Spleen (tissue), 11 donors: ENCODE measurements around the gene FOXP1. TPM values are rescaled to one million over a fixed set of nuclear protein-coding genes. Genes with fewer than 3 reads are reported as not detected.

Experiments
- DNase-seq: peaks from one replicate; pipeline ENCODE4 v3.0.0-alpha.2; 2020
- H3K27ac ChIP-seq, 8 donors: fragments of 200-600 bp; sonication (generic) in 7 of 8; 1 replicate in 4 of 8; 2 replicates in 4 of 8; pipeline versions ENCODE4 v1.5.0 to v1.8.0; 2016 to 2021; ENCODE audit warnings: inconsistent platforms in 4 of 8, mild to moderate bottlenecking in 4 of 8, moderate library complexity in 1 of 8
- H3K27me3 ChIP-seq, 7 donors: fragments of 200-600 bp; sonication (generic) in 6 of 7; replicated peaks in 1 of 7; 1 replicate in 4 of 7; 2 replicates in 3 of 7; pipeline versions ENCODE4 v1.5.0 to v1.8.0; 2016 to 2021; ENCODE audit warnings: inconsistent platforms in 3 of 7, mild to moderate bottlenecking in 1 of 7
- H3K36me3 ChIP-seq, 6 donors: fragments of 200-600 bp; sonication (generic) in 5 of 6; 1 replicate in 4 of 6; 2 replicates in 2 of 6; pipeline versions ENCODE4 v1.5.0 to v1.8.0; 2016 to 2021; ENCODE audit warnings: inconsistent platforms in 2 of 6
- H3K4me1 ChIP-seq, 6 donors: fragments of 200-600 bp; sonication (generic) in 5 of 6; 1 replicate in 3 of 6; 2 replicates in 3 of 6; pipeline versions ENCODE4 v1.5.0 to v1.8.0; 2016 to 2021; ENCODE audit warnings: inconsistent platforms in 3 of 6
- H3K4me3 ChIP-seq, 8 donors: fragments of 200-600 bp; sonication (generic) in 7 of 8; 1 replicate in 4 of 8; 2 replicates in 4 of 8; pipeline versions ENCODE4 v1.5.0 to v1.8.0; 2016 to 2021; ENCODE audit warnings: inconsistent platforms in 4 of 8, mild to moderate bottlenecking in 4 of 8, moderate library complexity in 2 of 8
- H3K9me3 ChIP-seq, 8 donors: fragments of 200-600 bp; sonication (generic) in 7 of 8; 1 replicate in 4 of 8; 2 replicates in 4 of 8; pipeline versions ENCODE4 v1.5.0 to v1.8.0; 2016 to 2021; ENCODE audit warnings: inconsistent platforms in 4 of 8
- CTCF ChIP-seq, 11 experiments: fragments of 200-600 bp in 7 of 11; fragments of 450-650 bp in 4 of 11; sonication (generic) in 4 of 11; IDR thresholded peaks in 8 of 11; conservative IDR thresholded peaks in 3 of 11; 1 replicate in 7 of 11; 2 replicates in 4 of 11; pipeline versions ENCODE4 v1.4.0 to v1.8.0; 2016 to 2021; ENCODE audit warnings: antibody characterized with exemption in 11 of 11, inconsistent platforms in 4 of 11, mild to moderate bottlenecking in 1 of 11
- POLR2A ChIP-seq, 3 donors: fragments of 450-650 bp; IDR thresholded peaks; one replicate each; pipeline ENCODE4 v1.5.1; 2017; ENCODE audit warnings: antibody characterized with exemption in 3 of 3, mild to moderate bottlenecking in 1 of 3
- POLR2AphosphoS5 ChIP-seq, 3 donors: sonication (generic); formaldehyde crosslinking; IDR thresholded peaks; one replicate each; pipeline ENCODE4 v1.5.1; 2017; ENCODE audit warnings: antibody characterized with exemption in 3 of 3
- WGBS, 5 donors: extraction: QIAGEN DNeasy Blood & Tissue Kit in 3 of 5; methylation state at CpG; one replicate each; pipeline versions ENCODE4 v1.1.5 to v1.1.7; 2013 to 2018; 5-methylcytosine and 5-hydroxymethylcytosine counted together
- intact Hi-C: fragments of 100-400 bp; cut with DNase I; formaldehyde crosslinking; loops from one replicate; pipeline ENCODE4 v1.15.0; 2023; ENCODE audit warnings: low total_unique reads
- polyA plus RNA-seq, 3 donors: library from polyadenylated mRNA; stranded (reverse); fragments of 200-250 nt; gene quantifications; one replicate each; pipeline ENCODE4 v1.2.1, GENCODE V29; 2013
- total RNA-seq, 7 donors: library from RNA; depleted of rRNA in 3 of 7; stranded (reverse); fragments of >200 nt in 3 of 7; fragmentation: NEBNext Ultra II Directional in 4 of 7; extraction: Animal tissue kit (Norgen Biotek cat#: 25700) in 4 of 7; gene quantifications; one replicate each; pipeline versions ENCODE4 v1.1.0 to v1.2.1, GENCODE V29; 2016 to 2021
- donor health status: healthy with polysubstance abuse.
- donor health status: DM: no; HTN: no; CAD: no; lungs with moderate emphysema.
- donor health status: DM: no; HTN: no; CAD: no.
- donor health status: Bipolar disorder and iron deficiency.
- donor health status: healthy.
- donor health status: DM: no; HTN: no; CAD: no.
- donor health status: DM: yes; HTN: yes; CAD: no.

FOXP1 gene
- total and polyA plus RNA-seq, 10 donors, result 11.1 to 202 (median 153) TPM

GRCh38 chr3:70985572-70985971 lies 598.0 kb downstream of the FOXP1 start:
- no peak for DNase-seq
- intact Hi-C loops, result no loop called here
- H3K27me3 ChIP-seq, result no peaks in the 10 kb centered on the region
- H3K36me3 ChIP-seq, result peaks cover 0 to 74% (median 42%) of the 10 kb centered on the region in 6 donors
- peaks cover 24 to 68% (median 42%) of the 10 kb centered on the region in 6 donors for H3K4me1 ChIP-seq
- WGBS, 5 donors, result 94 to 98% (median 95%) methylated on average over 4 of the region's 4 CpGs
- H3K9me3 ChIP-seq, result no peaks in the 10 kb centered on the region
- no peak overlapping the region for H3K27ac ChIP-seq
- no peak overlapping the region for H3K4me3 ChIP-seq
- TF ChIP-seq POLR2AphosphoS5 (IDR thresholded peaks at IDR 0.05) (no peak), POLR2A (IDR thresholded peaks at IDR 0.05) (no peak), CTCF (IDR thresholded peaks at IDR 0.05 in 8 of 11, conservative IDR thresholded peaks at IDR 0.05 in 3 of 11) (no peak)

GRCh38 chr3:70984776-70985482 lies 598.6 kb downstream of the FOXP1 start:
- 91 to 95% (median 93%) methylated on average over 8 of the region's 8 CpGs for WGBS, 5 donors
- intact Hi-C loops, result no loop called here

GRCh38 chr3:70982700-70983140 lies 600.8 kb downstream of the FOXP1 start:
- Histone ChIP-seq H3K27ac (peak overlapping the region; percentile 38 to 81 (median 76)), H3K27me3 (no peaks in the 10 kb centered on the region), H3K4me1 (peaks cover 15 to 46% (median 26%) of the 10 kb centered on the region in 6 donors), H3K4me3 (no peak overlapping the region), H3K36me3 (peaks cover 0 to 87% (median 46%) of the 10 kb centered on the region in 6 donors), H3K9me3 (no peaks in the 10 kb centered on the region)
- no peak for DNase-seq
- intact Hi-C loops, result no loop called here
- WGBS, 5 donors, result 59 to 82% (median 75%) methylated on average over 6 of the region's 6 CpGs
- TF ChIP-seq POLR2AphosphoS5 (IDR thresholded peaks at IDR 0.05) (peak in 2 of 3 donors; percentile 18 to 41), POLR2A (IDR thresholded peaks at IDR 0.05) (no peak)

More at GRCh38 chr3:70984776-70985482, 598.6 kb downstream of the FOXP1 start:
- H3K4me3 ChIP-seq, result no peak overlapping the region
- H3K9me3 ChIP-seq, result no peaks in the 10 kb centered on the region
- H3K27ac ChIP-seq, result peak overlapping the region in 2 of 8 donors; percentile 80 to 81
- peaks cover 0 to 80% (median 42%) of the 10 kb centered on the region in 6 donors for H3K36me3 ChIP-seq
- peaks cover 24 to 65% (median 38%) of the 10 kb centered on the region in 6 donors for H3K4me1 ChIP-seq
- no peak for DNase-seq
- TF ChIP-seq POLR2AphosphoS5 (IDR thresholded peaks at IDR 0.05), result no peak
- no peak for TF ChIP-seq POLR2A (IDR thresholded peaks at IDR 0.05)
- TF ChIP-seq CTCF (IDR thresholded peaks at IDR 0.05 in 8 of 11, conservative IDR thresholded peaks at IDR 0.05 in 3 of 11), result no peak
- no peaks in the 10 kb centered on the region for H3K27me3 ChIP-seq

GRCh38 chr3:70982284-70982683 lies 601.2 kb downstream of the FOXP1 start:
- Histone ChIP-seq H3K36me3 (peaks cover 0 to 87% (median 46%) of the 10 kb centered on the region in 6 donors), H3K4me1 (peaks cover 15 to 46% (median 26%) of the 10 kb centered on the region in 6 donors), H3K4me3 (no peak overlapping the region), H3K27ac (peak overlapping the region; percentile 38 to 81 (median 76)), H3K27me3 (no peaks in the 10 kb centered on the region), H3K9me3 (no peaks in the 10 kb centered on the region)
- TF ChIP-seq CTCF (IDR thresholded peaks at IDR 0.05 in 8 of 11, conservative IDR thresholded peaks at IDR 0.05 in 3 of 11), result no peak
- TF ChIP-seq POLR2AphosphoS5 (IDR thresholded peaks at IDR 0.05), result no peak
- TF ChIP-seq POLR2A (IDR thresholded peaks at IDR 0.05), result no peak
- no peak for DNase-seq
- WGBS, 5 donors, result 73 to 87% (median 84%) methylated on average over 1 of the region's 1 CpG
- intact Hi-C loops, result no loop called here
